T-helper 1 cell (primary cell): ENCODE measurements around the gene ZRANB3.

Source experiments
- DNase-seq, 5 donors: peaks; one replicate each; pipeline ENCODE4 v3.0.0-alpha.2; 2012 to 2020

Gene ZRANB3

DNA sequence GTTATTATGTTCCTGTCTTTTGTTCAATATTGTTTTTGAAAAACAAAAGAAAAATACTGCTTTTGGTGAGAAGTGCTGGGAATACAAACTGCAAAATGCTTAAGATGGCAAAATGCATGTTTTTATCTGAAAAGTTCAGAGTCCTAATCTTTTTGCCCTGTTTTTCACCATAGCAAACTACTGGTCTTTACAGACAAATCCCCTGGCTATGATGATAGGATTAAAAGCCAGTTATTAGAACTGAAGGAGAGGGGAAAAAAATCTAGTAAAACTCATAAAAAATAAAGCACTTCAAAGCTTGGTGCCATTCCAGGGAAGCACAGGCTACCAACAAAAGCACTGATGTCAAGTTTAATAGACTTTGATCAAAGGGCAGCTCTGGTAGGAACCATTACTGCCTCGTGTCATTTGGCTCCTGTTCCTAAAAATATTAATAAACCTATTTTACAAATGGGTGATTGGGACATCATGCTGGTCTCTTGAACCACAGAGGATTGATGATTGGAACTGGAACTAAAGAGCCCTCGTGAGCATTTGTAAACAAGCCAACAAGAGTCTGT is 284.2 kb downstream of the ZRANB3 start:
- DNase-seq: no peak

DNA sequence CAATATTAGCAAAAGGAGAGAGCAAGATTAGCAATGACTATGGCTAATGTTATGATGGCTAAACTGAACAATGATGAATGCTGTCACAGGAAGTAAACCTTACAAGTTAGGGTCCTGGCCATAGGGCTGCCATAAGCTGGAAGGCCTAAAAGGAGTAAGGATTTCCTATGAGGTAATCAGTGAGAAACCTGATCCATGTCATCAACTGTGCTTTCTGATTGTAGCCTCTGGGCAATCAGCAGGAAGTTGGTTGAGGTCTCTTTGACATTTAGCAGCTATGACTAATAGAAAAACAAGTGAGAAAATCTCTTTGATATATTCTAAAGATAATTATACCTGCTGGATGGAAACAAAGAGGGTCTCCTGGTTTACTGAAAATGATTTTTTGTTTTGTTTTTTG is 285.9 kb downstream of the ZRANB3 start:
- peak in 1 of 5 donors; percentile 61 for DNase-seq

DNA sequence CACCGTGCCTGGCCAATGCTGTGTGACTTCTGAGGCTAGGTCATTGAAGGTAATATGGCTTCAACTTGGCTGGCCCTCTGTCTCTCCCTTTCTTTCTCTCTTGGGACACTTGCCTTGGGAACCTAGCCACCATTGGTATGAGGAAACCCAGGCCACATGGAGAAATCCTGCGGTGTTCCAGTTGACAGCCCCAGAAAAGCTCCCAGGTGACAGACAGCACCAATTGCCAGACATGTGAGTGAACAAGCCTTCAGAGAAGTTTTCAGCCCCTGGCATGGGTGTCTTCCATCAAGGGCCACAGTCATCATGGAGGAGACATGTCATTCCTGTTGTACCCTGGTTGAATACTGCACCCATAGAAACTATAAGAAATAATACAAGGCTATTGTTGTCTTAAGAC is 292.4 kb downstream of the ZRANB3 start:
- no peak for DNase-seq

DNA sequence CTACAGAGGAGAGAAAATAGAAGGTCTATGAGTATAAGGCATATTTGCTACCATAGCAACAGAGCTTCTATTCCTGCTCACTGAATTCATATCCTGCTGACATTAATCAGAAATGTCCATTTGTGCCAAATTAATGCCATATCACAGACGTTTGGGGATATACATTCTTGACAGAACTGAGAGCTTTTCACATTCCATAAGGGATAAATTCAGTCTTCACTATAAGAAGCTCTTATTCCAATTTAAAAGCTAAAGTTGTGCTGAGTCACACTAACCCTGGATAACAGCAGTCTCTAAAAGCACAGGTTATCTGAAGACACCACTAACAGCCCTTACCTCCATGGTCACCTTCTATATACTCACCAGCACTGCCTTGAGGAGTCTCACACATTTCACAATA is 300.9 kb downstream of the ZRANB3 start:
- no peak for DNase-seq

DNA sequence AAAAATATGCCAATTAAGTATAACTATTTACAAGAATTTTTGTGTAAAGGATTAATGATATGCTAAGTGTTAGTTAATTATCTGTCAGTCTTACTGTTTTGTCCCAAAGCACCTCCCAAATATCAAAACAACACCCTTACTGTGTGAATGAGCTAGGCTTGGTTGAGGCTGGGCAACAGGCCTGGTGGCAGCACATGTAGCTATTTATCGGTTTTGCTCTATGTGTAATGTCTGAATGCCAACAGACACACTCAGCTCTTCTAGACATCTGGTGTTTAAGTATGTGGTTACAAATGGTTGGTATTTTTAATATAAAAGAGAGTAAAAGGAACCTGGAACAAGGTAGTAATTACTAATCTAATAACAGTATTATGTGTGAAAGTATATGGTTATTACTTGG is 303.6 kb downstream of the ZRANB3 start:
- no peak for DNase-seq

DNA sequence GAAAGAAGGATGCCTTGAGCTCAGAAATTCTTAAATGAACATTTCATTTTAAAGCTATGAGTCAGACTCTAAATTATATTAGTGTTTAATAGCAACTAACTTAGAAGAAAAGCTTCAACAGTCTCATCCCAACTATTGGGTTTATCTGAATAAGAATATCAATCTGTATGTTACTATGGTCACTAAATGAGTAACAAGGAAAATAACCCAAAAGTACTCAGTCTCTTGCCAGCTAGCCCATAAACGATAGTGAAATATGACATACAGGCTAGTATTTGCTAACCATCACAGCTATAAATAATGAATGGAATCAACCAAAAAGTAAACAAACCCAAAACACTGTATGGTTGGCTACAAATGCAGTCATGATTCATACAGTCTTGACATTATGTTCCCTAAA is 304.1 kb downstream of the ZRANB3 start:
- no peak for DNase-seq

DNA sequence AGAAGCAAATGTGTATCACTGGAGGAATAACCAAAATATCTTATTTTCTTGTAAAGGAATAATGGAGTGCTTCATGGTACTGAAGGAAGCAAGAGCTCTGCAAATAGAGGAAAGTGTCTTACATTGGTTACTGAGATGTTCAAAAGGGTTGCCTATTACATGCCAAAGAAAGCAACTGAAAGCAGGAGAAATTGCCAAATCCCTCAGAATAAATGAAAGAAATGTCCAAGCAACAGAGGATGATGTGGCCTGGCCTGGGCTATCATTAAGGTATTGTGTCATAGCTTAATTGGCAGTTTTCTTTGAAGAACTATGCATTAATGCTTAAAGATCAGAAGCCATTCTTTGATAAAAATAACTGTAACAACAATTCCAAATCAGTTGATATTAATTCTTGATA is 305.2 kb downstream of the ZRANB3 start:
- DNase-seq: no peak

- no peak for DNase-seq
Observed at GRCh38 chr2:135219226-135219625, 311.8 kb downstream of the ZRANB3 start.

- DNase-seq: no peak
Observed at GRCh38 chr2:135218426-135218825, 312.6 kb downstream of the ZRANB3 start.

DNA sequence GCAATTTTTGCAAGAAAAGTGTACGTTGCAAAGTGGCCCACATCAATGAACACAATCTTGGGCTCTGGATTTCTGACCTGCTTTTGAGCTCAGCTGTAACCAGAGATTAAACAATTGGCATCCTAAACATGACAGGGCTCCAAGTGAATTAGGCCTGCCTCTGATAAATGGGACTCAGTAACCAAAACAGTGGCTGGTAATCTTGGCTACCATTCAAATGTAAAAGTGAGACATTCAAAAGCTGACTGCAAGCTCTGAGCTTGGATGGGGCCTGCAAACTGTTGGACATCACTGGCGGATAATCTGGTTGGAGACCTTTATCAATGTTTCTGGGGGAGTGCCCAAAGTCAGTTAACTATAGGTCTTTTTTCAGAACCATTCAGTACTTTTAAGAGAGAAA is 318.3 kb downstream of the ZRANB3 start:
- DNase-seq: no peak

DNA sequence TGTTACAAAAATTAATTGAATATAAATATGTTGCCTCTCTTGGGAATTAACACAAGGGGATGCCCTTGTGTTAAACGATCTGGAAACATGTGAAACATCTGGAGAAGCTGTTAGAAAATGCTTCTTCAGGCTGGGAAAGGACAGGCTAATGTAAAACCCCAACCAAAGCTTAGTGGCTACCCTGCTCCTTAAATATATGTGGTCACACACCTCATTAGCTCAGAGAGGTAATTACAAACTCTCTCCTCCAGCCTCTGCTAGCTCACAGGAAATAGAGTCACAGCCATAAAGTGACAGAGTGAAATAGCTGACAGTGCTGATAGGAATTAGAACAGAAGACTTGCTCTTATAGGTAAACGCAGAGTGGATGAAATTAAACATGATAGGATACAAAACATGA is 323.0 kb downstream of the ZRANB3 start:
- DNase-seq: no peak

- DNase-seq: no peak
Observed at GRCh38 chr2:135203944-135204343, 327.1 kb downstream of the ZRANB3 start.

GRCh38 chr2:135202751-135203150 is 328.3 kb downstream of the ZRANB3 start:
- no peak for DNase-seq

DNA sequence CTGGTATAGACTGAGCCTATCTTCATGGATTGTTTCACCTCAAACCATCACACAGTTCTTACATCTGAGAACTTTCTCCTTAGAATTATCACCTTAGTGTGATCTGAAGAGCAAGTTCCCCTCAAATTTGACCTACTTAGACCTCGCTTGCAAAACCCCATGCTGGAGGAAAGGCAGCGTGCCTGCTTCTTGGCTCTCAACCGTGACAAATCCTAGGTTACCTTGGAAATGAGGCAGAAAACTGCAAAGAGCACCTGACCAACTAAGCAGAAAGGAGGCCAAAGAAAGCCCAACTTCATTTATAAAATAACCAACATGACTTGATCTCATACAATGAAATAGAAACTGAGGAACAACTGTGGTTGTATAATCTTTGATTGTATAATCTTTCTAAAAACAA is 332.5 kb downstream of the ZRANB3 start:
- no peak for DNase-seq

DNA sequence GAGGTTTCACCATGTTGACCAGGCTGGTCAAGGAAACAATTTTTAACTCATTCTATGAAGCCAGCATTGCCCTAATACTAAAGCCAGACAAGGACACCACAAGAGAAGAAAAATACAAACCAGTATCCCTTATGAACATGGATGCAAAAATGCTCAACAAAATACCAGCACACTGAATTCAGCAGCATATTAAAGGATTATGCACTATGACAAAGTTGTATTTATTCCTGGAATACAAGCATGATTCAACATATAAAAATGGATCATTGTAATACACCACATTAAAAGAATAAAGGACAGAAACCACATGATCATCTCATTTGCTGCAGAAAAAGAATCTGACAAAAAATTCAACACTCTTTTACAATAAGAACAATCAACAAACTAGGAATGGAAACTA is 340.2 kb downstream of the ZRANB3 start:
- DNase-seq: no peak

DNA sequence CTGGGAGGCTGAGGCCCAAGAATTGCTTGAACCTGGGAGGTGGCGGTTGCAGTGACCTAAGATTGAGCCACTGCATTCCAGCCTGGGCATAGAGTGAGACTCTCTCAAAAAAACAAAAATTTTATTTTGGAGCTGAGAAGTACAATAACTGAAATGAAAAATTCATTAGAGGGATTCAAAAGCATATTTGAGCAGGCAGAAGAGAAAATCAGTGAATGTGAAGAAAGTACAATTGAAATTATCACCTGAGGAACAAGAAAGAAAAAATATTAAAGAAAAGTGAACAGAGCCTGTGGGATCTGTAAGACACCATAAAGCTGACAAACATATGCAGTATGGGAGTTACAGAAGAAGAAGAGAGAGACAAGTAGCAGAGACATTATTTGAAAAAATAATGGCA is 341.9 kb downstream of the ZRANB3 start:
- no peak for DNase-seq

DNA sequence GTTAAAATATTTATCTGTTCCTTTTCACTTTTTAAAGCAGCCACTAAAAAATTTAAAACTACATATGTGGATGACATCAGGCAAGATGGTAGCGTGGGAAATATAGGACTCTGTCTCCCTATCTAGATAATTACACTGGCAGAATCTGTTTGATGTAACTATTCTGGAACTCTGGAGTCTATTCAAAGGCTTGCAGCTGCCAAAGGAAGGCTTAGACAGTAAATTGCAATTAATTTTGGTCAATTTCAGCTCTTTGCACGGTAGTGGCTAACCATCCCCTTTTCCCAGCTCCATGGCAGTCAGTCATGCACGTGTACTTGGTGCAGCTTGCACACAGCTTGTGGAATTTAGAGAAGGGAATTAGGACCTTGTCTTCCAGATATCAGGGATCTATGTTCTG is 343.7 kb downstream of the ZRANB3 start:
- no peak for DNase-seq

DNA sequence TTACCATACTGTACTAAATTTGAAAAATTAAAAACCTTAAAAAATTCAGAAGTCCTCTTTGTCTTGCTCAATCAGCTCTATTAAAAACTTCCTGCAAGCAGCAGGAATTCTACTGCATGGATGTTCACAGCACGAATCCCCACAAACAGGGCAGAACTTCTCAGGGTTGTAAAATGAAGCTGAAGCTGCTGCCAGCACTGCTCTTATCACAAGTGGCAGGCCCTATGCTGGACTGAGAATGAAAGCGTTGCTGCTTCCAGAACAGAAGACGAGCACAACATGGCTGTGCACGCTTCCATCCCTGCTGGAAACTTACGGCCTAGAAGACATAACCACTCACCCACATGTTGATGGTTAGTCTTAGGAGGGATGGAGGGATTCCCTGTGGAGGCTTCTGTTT is 345.0 kb downstream of the ZRANB3 start:
- DNase-seq: no peak

GRCh38 chr2:135183822-135184221 is 347.2 kb downstream of the ZRANB3 start:
- DNase-seq: no peak

GRCh38 chr2:135182601-135183000 is 348.4 kb downstream of the ZRANB3 start:
- no peak for DNase-seq

- no peak for DNase-seq
Observed at GRCh38 chr2:135182190-135182589, 348.8 kb downstream of the ZRANB3 start.

- DNase-seq: no peak
Observed at GRCh38 chr2:135179689-135180088, 351.3 kb downstream of the ZRANB3 start.

GRCh38 chr2:135175177-135175576 is 355.8 kb downstream of the ZRANB3 start:
- no peak for DNase-seq

GRCh38 chr2:135174810-135175093 is 356.3 kb downstream of the ZRANB3 start:
- no peak for DNase-seq

- DNase-seq: no peak
Observed at GRCh38 chr2:135174049-135174809, 356.8 kb downstream of the ZRANB3 start.
